HEK293 (cell line): Measurements from ENCODE around the gene HYAL3.

Experiments
- CTCF ChIA-PET: fragments of 350-600 bp; formaldehyde crosslinking; extraction: SDS; loops from one replicate; lab custom pipeline; 2021; ENCODE audit warnings: antibody characterized with exemption; lab: Yijun Ruan, JAX
- POLR2A ChIA-PET: fragments of 300-600 bp; formaldehyde crosslinking; extraction: SDS; loops from one replicate; lab custom pipeline; 2020; ENCODE audit warnings: antibody characterized with exemption, inconsistent platforms; lab: Yijun Ruan, JAX
- H3K27ac ChIP-seq: fragments of 200-500 bp; sonication (Bioruptor generic); 2 replicates; pipeline ENCODE4 v1.5.1; 2014; ENCODE audit warnings: low read depth, low read length, control low read depth, inconsistent platforms; ENCODE audit errors: extremely low read depth
- H3K36me3 ChIP-seq, 2 experiments: fragments of 200-500 bp in 1 of 2; sonication (Bioruptor generic) in 1 of 2; 1 replicate in 1 of 2; 2 replicates in 1 of 2; pipeline ENCODE4 v1.5.1; 2014 to 2017; ENCODE audit warnings: inconsistent platforms in 2 of 2, low read length in 2 of 2; ENCODE audit not compliant: control insufficient read depth in 2 of 2, insufficient read depth in 1 of 2
- H3K4me1 ChIP-seq: fragments of 200-500 bp; sonication (Bioruptor generic); 2 replicates; pipeline ENCODE4 v1.5.1; 2014; ENCODE audit warnings: mild to moderate bottlenecking, low read length, inconsistent platforms; ENCODE audit not compliant: control insufficient read depth, insufficient read depth
- H3K4me3 ChIP-seq: 2 replicates; pipeline ENCODE4 v1.5.1; 2011; ENCODE audit warnings: low read depth, mild to moderate bottlenecking, control low read depth, low read length, moderate library complexity
- H3K9me3 ChIP-seq: fragments of 200-500 bp; sonication (Bioruptor generic); 2 replicates; pipeline ENCODE4 v1.5.1; 2014; ENCODE audit warnings: low read depth, low read length, inconsistent platforms; ENCODE audit not compliant: control insufficient read depth, insufficient read depth
- GLI4 ChIP-seq: fragments of 450-650 bp; formaldehyde crosslinking; IDR thresholded peaks from 2 replicates; pipeline ENCODE4 v1.5.1; 2016; ENCODE audit warnings: missing biosample characterization, missing genetic modification characterization
- GLIS1 ChIP-seq: fragments of 450-650 bp; formaldehyde crosslinking; IDR thresholded peaks from 2 replicates; pipeline ENCODE4 v1.5.1; 2016; ENCODE audit warnings: missing biosample characterization, missing genetic modification characterization
- GLIS2 ChIP-seq: fragments of 450-650 bp; formaldehyde crosslinking; IDR thresholded peaks from 2 replicates; pipeline ENCODE4 v1.5.1; 2016; ENCODE audit warnings: missing biosample characterization, missing genetic modification characterization
- HOXD13 ChIP-seq: sonication (generic); formaldehyde crosslinking; IDR thresholded peaks from 2 replicates; pipeline ENCODE4 v1.8.0; 2022; ENCODE audit warnings: missing genetic modification reagents, borderline replicate concordance
- KLF10 ChIP-seq: fragments of 450-650 bp; IDR thresholded peaks from 2 replicates; pipeline ENCODE4 v1.5.1; 2018; ENCODE audit warnings: missing biosample characterization, mild to moderate bottlenecking, missing genetic modification characterization
- KLF7 ChIP-seq: fragments of 450-650 bp; formaldehyde crosslinking; IDR thresholded peaks from 2 replicates; pipeline ENCODE4 v1.5.1; 2016; ENCODE audit warnings: missing biosample characterization, missing genetic modification characterization, borderline replicate concordance
- KLF8 ChIP-seq: fragments of 450-650 bp; formaldehyde crosslinking; IDR thresholded peaks from 2 replicates; pipeline ENCODE4 v1.5.1; 2016; ENCODE audit warnings: missing biosample characterization, missing genetic modification characterization
- KLF9 ChIP-seq: fragments of 450-650 bp; formaldehyde crosslinking; IDR thresholded peaks from 2 replicates; pipeline ENCODE4 v1.5.1; 2016; ENCODE audit warnings: missing biosample characterization, missing genetic modification characterization, low read depth
- ZBTB20 ChIP-seq: fragments of 450-650 bp; formaldehyde crosslinking; IDR thresholded peaks from 2 replicates; pipeline ENCODE4 v1.5.1; 2016; ENCODE audit warnings: missing biosample characterization, missing genetic modification characterization
- ZBTB8A ChIP-seq: fragments of 450-650 bp; formaldehyde crosslinking; IDR thresholded peaks from 2 replicates; pipeline ENCODE4 v1.5.1; 2016; ENCODE audit warnings: missing biosample characterization, missing genetic modification characterization
- ZFP69B ChIP-seq: fragments of 450-650 bp; formaldehyde crosslinking; IDR thresholded peaks from 2 replicates; pipeline ENCODE4 v1.5.1; 2016; ENCODE audit warnings: missing biosample characterization, missing genetic modification characterization
- ZNF174 ChIP-seq: fragments of 450-650 bp; formaldehyde crosslinking; IDR thresholded peaks from 2 replicates; pipeline ENCODE4 v1.5.0; 2017; ENCODE audit warnings: missing biosample characterization, mild to moderate bottlenecking, missing genetic modification characterization
- ZNF175 ChIP-seq: fragments of 450-650 bp; formaldehyde crosslinking; IDR thresholded peaks from 2 replicates; pipeline ENCODE4 v1.5.1; 2016; ENCODE audit warnings: missing biosample characterization, missing genetic modification characterization
- ZNF214 ChIP-seq: fragments of 450-650 bp; formaldehyde crosslinking; IDR thresholded peaks from 2 replicates; pipeline ENCODE4 v1.5.1; 2017; ENCODE audit warnings: missing biosample characterization, mild to moderate bottlenecking, missing genetic modification characterization, borderline replicate concordance
- ZNF292 ChIP-seq: fragments of 450-650 bp; formaldehyde crosslinking; IDR thresholded peaks from 2 replicates; pipeline ENCODE4 v1.5.1; 2016; ENCODE audit warnings: low read depth, missing biosample characterization, missing genetic modification characterization, borderline replicate concordance
- ZNF324 ChIP-seq: fragments of 450-650 bp; formaldehyde crosslinking; IDR thresholded peaks from 2 replicates; pipeline ENCODE4 v1.5.1; 2016; ENCODE audit warnings: missing biosample characterization, missing genetic modification characterization
- ZNF341 ChIP-seq: fragments of 450-650 bp; formaldehyde crosslinking; IDR thresholded peaks from 2 replicates; pipeline ENCODE4; 2016; ENCODE audit warnings: low read depth, missing biosample characterization, missing genetic modification characterization
- ZNF555 ChIP-seq: fragments of 450-650 bp; formaldehyde crosslinking; conservative IDR thresholded peaks from 2 replicates; pipeline ENCODE4 v1.5.1; 2017; ENCODE audit warnings: missing biosample characterization, mild to moderate bottlenecking, missing genetic modification characterization, inconsistent platforms
- ZNF560 ChIP-seq: fragments of 450-650 bp; formaldehyde crosslinking; IDR thresholded peaks from 2 replicates; pipeline ENCODE4 v1.5.1; 2017; ENCODE audit warnings: missing biosample characterization, missing genetic modification characterization, borderline replicate concordance
- ZNF585B ChIP-seq: fragments of 450-650 bp; formaldehyde crosslinking; IDR thresholded peaks from 2 replicates; pipeline ENCODE4 v1.5.1; 2016; ENCODE audit warnings: missing biosample characterization, missing genetic modification characterization
- ZNF600 ChIP-seq: fragments of 450-650 bp; formaldehyde crosslinking; IDR thresholded peaks from 2 replicates; pipeline ENCODE4 v1.5.1; 2016; ENCODE audit warnings: missing biosample characterization, missing genetic modification characterization
- ZNF626 ChIP-seq: fragments of 450-650 bp; sonication (Bioruptor Pico); formaldehyde crosslinking; IDR thresholded peaks from 2 replicates; pipeline ENCODE4 v1.5.1; 2018; ENCODE audit warnings: missing biosample characterization, missing genetic modification characterization, inconsistent platforms
- ZXDB ChIP-seq: fragments of 450-650 bp; formaldehyde crosslinking; IDR thresholded peaks from 2 replicates; pipeline ENCODE4 v1.5.1; 2016; ENCODE audit warnings: missing biosample characterization, missing genetic modification characterization
- TF ChIP-seq, protein P1 (sequence below): fragments of 450-650 bp; formaldehyde crosslinking; optimal IDR thresholded peaks from 2 replicates; pipeline ENCODE3; 2016; ENCODE audit warnings: missing biosample characterization, mild to moderate bottlenecking, missing genetic modification characterization
- TF ChIP-seq, protein P2 (sequence below): fragments of 450-650 bp; formaldehyde crosslinking; IDR thresholded peaks from 2 replicates; pipeline ENCODE4 v1.5.1; 2017; ENCODE audit warnings: missing biosample characterization, missing genetic modification characterization
- TF ChIP-seq, protein P3 (sequence below): fragments of 450-650 bp; formaldehyde crosslinking; IDR thresholded peaks from 2 replicates; pipeline ENCODE4 v1.5.1; 2016; ENCODE audit warnings: missing biosample characterization, missing genetic modification characterization

The HYAL3 gene

DNA sequence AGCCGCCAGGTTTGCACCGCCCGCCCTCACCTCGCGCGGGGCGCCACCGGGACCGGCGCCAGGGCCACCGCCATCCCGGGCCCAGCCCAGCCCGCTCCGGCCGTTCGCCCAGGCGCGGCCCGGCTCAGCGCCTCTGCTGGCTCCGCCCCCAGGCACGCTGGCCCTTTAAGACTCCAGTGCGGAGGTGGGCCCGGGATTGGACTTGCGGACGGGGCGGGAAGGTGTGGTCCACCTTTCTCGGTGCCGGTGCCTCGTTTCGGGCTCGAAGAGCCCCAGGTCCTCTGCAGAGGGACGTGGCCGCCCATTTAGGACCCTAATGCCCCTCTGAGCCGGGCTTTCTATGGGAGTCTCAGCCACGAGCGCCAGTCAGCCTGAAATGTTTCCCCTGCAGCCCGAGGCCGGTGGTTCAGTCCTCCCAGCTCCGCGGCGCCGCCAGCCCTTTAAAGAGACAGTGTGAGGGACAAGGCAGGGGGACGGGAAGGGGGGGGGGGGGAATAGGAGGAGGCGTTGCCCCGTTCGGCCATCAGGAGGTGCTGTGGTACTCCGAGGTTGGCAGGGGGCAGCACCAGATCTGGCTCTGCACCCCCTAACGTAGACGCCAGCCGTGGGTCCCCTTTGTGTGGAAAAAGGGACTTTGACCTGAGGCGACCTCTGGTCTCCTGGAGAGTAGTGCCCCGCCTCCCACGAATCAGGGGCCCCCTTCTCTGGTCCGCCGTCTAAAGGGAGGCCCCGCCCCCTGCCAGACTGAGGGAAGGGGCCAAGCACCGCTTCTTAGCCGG, 22.3 kb upstream of the HYAL3 start (continued):
- TF ChIP-seq KLF7 (no peak), ZNF555 (no peak)

DNA sequence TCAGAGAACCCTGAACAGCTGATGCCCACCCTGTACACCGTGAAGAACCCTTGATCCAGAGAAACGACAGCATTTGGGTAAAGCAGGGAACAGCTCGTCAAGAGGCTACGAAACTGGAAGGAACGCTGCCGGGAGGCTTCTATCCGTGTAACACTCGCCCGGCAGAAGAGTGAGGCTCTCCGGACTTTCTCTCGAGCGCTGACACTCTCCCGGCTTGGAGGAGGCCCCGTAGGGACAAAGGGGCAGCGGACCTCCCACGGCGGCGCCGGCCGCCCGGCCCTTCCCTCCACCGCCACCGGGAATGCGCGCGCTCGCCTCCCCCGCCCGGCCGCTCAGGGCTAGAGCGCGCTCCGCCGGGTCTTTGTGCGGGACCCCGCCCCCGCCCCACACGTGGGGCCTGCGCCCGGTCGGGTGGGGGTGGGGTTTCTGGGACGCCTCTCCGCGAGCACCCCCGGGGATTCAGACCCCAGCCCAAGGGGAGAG, 21.7 kb upstream of the HYAL3 start:
- CTCF ChIA-PET = interaction anchor here (0.5 to 1.3 kb wide), 8 partner anchors 15 to 1493 kb away, joined by 3 to 7 read pairs (median 3); no protein-coding TSS in a partner anchor

DNA sequence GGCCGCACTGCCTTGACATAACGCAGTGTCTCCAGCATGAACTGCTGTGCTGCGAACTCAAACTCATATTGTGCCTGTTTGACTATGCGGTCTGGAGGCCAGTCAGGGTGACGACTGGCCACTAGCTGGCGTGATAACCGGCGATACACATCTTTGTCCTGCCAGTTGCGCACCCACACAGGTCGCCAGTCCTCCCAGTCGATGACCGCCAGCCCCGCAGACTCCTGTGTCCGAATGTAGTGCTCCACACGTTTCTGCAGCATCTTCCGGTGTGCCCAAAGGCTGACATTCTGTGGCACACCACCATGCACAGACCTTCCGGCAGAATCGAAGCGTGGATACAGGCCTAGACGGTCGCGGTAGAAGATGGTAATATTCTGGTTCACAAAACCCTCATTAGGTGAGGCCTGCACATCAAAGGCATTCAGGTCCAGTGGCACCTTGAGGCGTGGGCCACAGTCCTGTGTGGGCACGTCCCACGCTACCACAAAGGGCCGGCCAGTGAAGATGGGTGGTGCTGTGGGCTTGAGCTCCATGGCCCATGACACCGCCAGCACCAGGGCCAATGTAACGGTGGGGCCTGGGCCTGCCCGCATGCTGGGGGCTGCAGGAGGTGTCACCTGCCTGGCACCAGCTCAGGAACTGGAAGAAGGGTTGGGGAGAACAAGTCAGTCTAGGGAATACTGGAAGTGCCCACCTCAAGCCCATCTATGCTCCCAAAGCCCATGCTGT, 20.9 kb upstream of the HYAL3 start:
- peaks cover 0 to 53% of the 10 kb centered on the region in 2 experiments; a peak in 1 of 3 replicates for H3K36me3 ChIP-seq
- peaks cover 7% of the 10 kb centered on the region; the same call in 1 of the 2 replicates for H3K4me1 ChIP-seq
- ChIA-PET CTCF (interaction anchor here (1.0 kb wide), 1 partner anchor 14 kb away, joined by 3 read pairs; no protein-coding TSS in a partner anchor), POLR2A (interaction anchor here (1.4 to 3.6 kb wide), 3 partner anchors 11 to 28 kb away, joined by 3 to 17 read pairs (median 12); partner anchors contain the start of gene IFRD2)
- TF ChIP-seq ZNF174 (tag by site-specific recombination) (no peak), ZNF175 (no peak), HOXD13 (CRISPR knock-in tag) (no peak), ZNF585B (tag by site-specific recombination) (no peak), ZNF324 (tag by site-specific recombination) (no peak), ZNF600 (tag by site-specific recombination) (no peak), ZNF214 (no peak), ZNF292 (tag by site-specific recombination) (no peak), ZFP69B (no peak)
- TF ChIP-seq, protein P1, sequence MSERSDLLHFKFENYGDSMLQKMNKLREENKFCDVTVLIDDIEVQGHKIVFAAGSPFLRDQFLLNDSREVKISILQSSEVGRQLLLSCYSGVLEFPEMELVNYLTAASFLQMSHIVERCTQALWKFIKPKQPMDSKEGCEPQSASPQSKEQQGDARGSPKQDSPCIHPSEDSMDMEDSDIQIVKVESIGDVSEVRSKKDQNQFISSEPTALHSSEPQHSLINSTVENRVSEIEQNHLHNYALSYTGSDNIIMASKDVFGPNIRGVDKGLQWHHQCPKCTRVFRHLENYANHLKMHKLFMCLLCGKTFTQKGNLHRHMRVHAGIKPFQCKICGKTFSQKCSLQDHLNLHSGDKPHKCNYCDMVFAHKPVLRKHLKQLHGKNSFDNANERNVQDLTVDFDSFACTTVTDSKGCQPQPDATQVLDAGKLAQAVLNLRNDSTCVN (tag by site-specific recombination) = no peak
- H3K4me3 ChIP-seq = peak overlapping the region; percentile 62
- H3K27ac ChIP-seq = no peak overlapping the region
- H3K9me3 ChIP-seq = no peaks in the 10 kb centered on the region

More for the DNA sequence above, 21.7 kb upstream of the HYAL3 start:
- no peaks in the 10 kb centered on the region for H3K9me3 ChIP-seq
- peaks cover 0 to 61% of the 10 kb centered on the region in 2 experiments; a peak in 1 of 3 replicates for H3K36me3 ChIP-seq
- peak; percentile 82; the same call in 1 of the 2 replicates for TF ChIP-seq ZNF560 (tag by site-specific recombination)
- TF ChIP-seq ZNF341 (tag by site-specific recombination) = peak; percentile 76
- TF ChIP-seq GLIS1 = peak; percentile 88
- peak; percentile 8; the same call in 1 of the 2 replicates for TF ChIP-seq ZXDB (tag by site-specific recombination)
- TF ChIP-seq, protein P1 (tag by site-specific recombination) = peak; percentile 72
- peak; percentile 67 for TF ChIP-seq GLIS2 (tag by site-specific recombination)
- 0 out of 2 replicates have a peak, but pooled peaks have one; percentile 69 for TF ChIP-seq KLF10 (tag by site-specific recombination)
- TF ChIP-seq GLI4 (tag by site-specific recombination) = no peak
- no peak for TF ChIP-seq ZNF626 (tag by site-specific recombination)
- TF ChIP-seq, protein P2, sequence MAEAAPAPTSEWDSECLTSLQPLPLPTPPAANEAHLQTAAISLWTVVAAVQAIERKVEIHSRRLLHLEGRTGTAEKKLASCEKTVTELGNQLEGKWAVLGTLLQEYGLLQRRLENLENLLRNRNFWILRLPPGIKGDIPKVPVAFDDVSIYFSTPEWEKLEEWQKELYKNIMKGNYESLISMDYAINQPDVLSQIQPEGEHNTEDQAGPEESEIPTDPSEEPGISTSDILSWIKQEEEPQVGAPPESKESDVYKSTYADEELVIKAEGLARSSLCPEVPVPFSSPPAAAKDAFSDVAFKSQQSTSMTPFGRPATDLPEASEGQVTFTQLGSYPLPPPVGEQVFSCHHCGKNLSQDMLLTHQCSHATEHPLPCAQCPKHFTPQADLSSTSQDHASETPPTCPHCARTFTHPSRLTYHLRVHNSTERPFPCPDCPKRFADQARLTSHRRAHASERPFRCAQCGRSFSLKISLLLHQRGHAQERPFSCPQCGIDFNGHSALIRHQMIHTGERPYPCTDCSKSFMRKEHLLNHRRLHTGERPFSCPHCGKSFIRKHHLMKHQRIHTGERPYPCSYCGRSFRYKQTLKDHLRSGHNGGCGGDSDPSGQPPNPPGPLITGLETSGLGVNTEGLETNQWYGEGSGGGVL (tag by site-specific recombination) = peak; percentile 22; the same call in 1 of the 2 replicates
- peak; percentile 74 for TF ChIP-seq KLF9 (tag by site-specific recombination)
- TF ChIP-seq ZBTB20 (tag by site-specific recombination) = no peak; the same call in 1 of the 2 replicates
- TF ChIP-seq ZBTB8A (tag by site-specific recombination) = peak; percentile 1; the same call in 1 of the 2 replicates
- TF ChIP-seq, protein P3, sequence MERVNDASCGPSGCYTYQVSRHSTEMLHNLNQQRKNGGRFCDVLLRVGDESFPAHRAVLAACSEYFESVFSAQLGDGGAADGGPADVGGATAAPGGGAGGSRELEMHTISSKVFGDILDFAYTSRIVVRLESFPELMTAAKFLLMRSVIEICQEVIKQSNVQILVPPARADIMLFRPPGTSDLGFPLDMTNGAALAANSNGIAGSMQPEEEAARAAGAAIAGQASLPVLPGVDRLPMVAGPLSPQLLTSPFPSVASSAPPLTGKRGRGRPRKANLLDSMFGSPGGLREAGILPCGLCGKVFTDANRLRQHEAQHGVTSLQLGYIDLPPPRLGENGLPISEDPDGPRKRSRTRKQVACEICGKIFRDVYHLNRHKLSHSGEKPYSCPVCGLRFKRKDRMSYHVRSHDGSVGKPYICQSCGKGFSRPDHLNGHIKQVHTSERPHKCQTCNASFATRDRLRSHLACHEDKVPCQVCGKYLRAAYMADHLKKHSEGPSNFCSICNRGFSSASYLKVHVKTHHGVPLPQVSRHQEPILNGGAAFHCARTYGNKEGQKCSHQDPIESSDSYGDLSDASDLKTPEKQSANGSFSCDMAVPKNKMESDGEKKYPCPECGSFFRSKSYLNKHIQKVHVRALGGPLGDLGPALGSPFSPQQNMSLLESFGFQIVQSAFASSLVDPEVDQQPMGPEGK = peak; percentile 46
- TF ChIP-seq KLF8 (tag by site-specific recombination) = peak; percentile 75; the same call in 1 of the 2 replicates
- peaks cover 7% of the 10 kb centered on the region; the same call in 1 of the 2 replicates for H3K4me1 ChIP-seq
- peak overlapping the region; percentile 95; the same call in 1 of the 2 replicates for H3K27ac ChIP-seq
- POLR2A ChIA-PET = interaction anchor here (0.6 to 3.2 kb wide), 9 partner anchors 10 to 370 kb away, joined by 3 to 17 read pairs (median 5); partner anchors contain the start of genes CYB561D2, HYAL3, NAA80 and NPRL2
- peak overlapping the region; percentile 62 for H3K4me3 ChIP-seq
